Fibroblast of upper back skin (primary cell): ENCODE data around the gene MTARC2.

ENCODE experiments used
- DNase-seq: peaks from one replicate; pipeline ENCODE4 v3.0.0-alpha.2; 2013

MTARC2 gene

GRCh38 chr1:220833436-220833835, 85.3 kb downstream of the MTARC2 start:
- DNase-seq: no peak
